GM20000 (cell line): ENCODE measurements around the gene LIN28A.
"Not testable (repeated sequence)": the region's sequence is repeated elsewhere in the genome, so short reads cannot be mapped to it uniquely, and the experiment has no call there.

ENCODE experiments used
- DNase-seq: peaks from one replicate; pipeline ENCODE4 v3.0.0; 2012; ENCODE audit warnings: low spot score
- CTCF ChIP-seq: IDR thresholded peaks from 2 replicates; pipeline ENCODE4 v1.5.1; 2012; ENCODE audit warnings: mild to moderate bottlenecking, control low read depth; ENCODE audit errors: extremely low read depth, missing control alignments

Gene LIN28A

GRCh38 chr1:26368006-26368405 is 42.6 kb upstream of the LIN28A start:
- DNase-seq, result no peak
- TF ChIP-seq CTCF, result no peak

DNA sequence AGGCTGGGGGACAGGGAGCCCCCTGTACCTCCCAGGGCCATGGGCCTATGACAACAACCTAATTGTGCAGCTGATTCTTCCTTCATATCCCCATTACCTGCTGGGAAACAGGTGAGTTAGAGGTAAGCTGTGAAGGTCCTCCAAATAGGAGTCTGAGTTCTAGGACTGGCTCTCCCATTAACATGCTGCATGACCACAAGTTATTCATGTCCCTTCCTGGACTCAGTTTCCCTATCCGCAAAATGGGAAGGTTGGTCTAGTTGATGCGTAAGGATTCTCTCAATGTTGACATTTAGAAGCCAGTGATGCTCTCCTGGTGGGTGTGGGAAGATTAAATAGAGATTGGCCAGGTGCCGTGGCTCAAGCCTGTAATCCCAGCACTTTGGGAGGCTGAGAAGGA is 42.1 kb upstream of the LIN28A start:
- DNase-seq, result no peak
- no peak for TF ChIP-seq CTCF

DNA sequence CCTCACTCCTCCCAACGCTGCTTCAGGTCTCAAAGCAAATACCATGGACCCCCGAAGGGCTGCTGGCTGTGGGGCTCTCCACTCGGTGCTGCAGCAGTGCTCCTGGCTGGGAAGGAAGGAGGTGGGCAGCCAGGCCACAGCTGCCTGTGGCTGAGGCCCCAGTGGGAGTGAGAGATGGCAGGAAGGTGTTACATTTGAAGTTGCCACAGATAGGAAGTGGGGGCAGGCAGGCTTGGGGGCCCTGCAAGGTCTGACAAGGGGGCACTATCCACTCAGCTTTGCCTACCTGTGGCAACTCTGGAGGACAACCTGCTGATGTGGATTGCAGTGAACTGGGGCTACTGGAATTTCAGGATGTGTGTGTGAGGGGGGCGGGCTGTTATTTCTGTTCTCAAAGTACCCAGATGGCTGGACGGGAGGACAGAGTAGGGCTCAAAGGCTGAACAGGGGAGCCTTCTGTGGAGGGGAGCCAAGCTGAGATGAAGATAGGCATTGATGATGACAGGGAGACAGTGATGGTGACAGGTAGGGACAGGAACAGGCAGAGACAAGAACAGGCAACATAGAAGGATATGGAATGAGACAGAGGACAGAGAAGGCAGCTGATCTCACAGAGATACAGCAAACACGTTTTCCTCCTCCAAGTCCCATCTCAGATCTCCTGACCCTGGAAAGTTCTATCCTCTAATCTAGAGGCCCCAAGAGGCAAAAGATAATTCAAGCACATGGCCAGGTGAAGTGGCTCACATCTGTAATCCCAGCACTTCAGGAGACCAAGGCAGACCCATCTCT is 39.8 kb upstream of the LIN28A start:
- DNase-seq, result no peak
- no peak for TF ChIP-seq CTCF

DNA sequence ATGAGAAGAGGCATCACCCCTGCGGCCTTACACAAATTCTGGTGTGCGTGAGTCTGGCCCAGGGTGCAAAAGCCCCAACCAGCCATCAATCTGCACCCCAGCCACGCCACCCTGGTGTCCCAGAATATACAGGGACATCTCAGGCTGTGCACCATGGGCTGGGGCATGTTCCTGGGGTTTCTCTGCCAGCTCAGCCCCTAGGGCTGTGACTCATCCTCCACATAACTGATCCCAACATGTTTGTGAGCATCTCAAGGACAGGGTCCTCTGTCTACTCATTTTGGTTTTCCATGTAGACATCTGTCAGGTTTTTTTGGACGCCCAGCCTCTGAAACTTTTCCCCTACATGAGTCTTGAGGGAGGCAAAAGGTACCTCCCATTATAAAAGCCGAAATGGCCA is 38.6 kb upstream of the LIN28A start:
- no peak for DNase-seq
- no peak for TF ChIP-seq CTCF

DNA sequence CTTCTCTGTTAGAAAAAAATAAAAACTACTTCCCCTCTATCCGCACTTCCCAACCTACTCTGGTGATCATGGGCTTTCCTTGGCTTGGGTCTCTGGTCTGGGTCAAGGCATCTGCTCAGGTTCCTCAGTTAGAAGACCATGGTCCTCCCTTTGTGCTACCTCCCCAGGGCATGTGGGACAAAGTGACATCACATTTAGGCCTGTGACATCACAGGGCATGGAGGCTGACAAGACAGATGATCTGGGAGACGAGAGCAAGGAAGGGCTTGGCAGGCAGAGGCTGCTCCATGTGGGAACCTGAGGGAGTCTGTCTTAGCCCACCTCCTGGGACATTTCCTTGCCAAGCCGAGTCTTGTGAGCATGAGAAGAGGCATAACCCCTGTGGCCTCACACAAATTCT is 38.0 kb upstream of the LIN28A start, which contains the start of gene ZNF683:
Gene ZNF683 (minus strand): TSS at position 140 of the 400 bp plus-strand sequence. CDS start 4,179 bp downstream, outside the sequence.
- not testable (repeated sequence) for DNase-seq

GRCh38 chr1:26373281-26373680 is 37.3 kb upstream of the LIN28A start:
- no peak for DNase-seq
- TF ChIP-seq CTCF, result no peak

DNA sequence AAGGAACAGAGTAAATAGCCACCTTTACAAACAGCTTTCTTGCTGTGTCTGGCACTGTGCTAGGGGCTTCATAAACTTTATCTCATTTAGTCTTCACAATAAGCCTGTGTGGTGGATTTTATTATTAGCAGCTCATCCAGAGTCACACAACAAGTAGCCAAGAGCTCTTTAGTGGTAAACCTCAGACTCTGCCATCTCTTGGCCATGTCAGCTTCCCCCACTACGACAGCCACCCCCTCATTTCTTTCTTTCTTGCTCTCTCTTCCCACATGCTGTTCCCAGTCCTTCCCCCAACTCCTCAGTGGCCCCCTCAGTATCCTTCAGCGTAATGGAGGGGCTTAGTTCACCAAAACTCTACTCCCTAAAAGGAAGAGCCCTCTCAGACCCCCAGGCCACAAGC is 36.8 kb upstream of the LIN28A start:
- TF ChIP-seq CTCF, result no peak
- no peak for DNase-seq

DNA sequence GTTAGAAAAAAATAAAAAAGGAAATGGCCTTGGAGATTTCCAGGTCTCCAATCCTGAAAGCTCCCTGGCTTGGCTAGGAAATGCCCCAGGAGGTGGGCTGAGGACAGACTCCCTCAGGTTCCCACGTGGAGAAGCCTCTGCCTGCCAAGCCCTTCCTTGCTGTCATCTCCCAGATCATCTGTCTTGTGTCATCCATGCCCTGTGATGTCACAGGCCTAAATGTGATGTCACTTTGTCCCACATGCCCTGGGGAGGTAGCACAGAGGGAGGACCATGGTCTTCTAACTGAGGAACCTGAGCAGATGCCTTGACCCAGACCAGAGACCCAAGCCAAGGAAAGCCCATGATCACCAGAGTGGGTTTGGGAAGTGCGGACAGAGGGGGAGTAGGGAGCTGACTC is 36.3 kb upstream of the LIN28A start:
- not testable (repeated sequence) for DNase-seq
